IPS-18a (cell line): Measurements from ENCODE around the gene DHFR.

Experiments used
- H3K27ac ChIP-seq: one replicate; pipeline ENCODE4 v1.5.1; 2013; ENCODE audit warnings: low read length
- H3K27me3 ChIP-seq: one replicate; pipeline ENCODE4 v1.6.1; 2013; ENCODE audit warnings: mild to moderate bottlenecking, low read length; ENCODE audit not compliant: control insufficient read depth, insufficient read depth
- H3K36me3 ChIP-seq: one replicate; pipeline ENCODE4 v1.6.1; 2013; ENCODE audit warnings: low read depth, low read length; ENCODE audit not compliant: control insufficient read depth
- H3K4me1 ChIP-seq: one replicate; pipeline ENCODE4 v1.6.1; 2013; ENCODE audit warnings: low read depth, low read length; ENCODE audit not compliant: control insufficient read depth
- H3K4me3 ChIP-seq: one replicate; pipeline ENCODE4 v1.5.1; 2013; ENCODE audit warnings: low read length
- H3K9ac ChIP-seq: one replicate; pipeline ENCODE4 v1.6.1; 2013; ENCODE audit warnings: mild to moderate bottlenecking, low read length, moderate library complexity
- H3K9me3 ChIP-seq: one replicate; pipeline ENCODE4 v1.6.1; 2013; ENCODE audit warnings: low read depth, low read length; ENCODE audit not compliant: control insufficient read depth

DHFR gene

GRCh38 chr5:80653502-80653901, 1.3 kb downstream of the DHFR start:
- no peak overlapping the region for H3K27ac ChIP-seq
- no peaks in the 10 kb centered on the region for H3K9me3 ChIP-seq
- H3K9ac ChIP-seq: peak overlapping the region; percentile 95
- peak overlapping the region; percentile 99 for H3K4me3 ChIP-seq
- peaks cover 30% of the 10 kb centered on the region for H3K36me3 ChIP-seq
- no peaks in the 10 kb centered on the region for H3K27me3 ChIP-seq
- H3K4me1 ChIP-seq: peaks cover 17% of the 10 kb centered on the region

DNA sequence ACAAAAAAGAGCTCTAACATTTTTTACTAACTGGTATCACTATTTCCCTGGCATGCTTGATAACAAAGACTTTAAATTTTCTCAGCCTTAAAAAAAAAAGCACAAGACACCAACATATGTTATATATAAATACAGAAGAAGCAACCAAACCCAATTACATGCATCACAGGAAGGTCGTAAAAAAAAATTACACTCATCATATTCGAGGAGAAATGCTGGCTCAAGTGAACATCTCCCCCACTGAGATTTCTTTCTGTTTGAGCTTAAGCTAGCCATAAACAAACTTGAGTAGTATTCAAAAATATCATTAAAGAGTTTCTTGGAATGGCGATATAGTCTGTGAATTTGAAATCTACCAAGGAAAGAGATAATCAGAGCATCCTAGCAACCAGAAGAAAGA, 7.9 kb downstream of the DHFR start:
- Histone ChIP-seq H3K9me3 (no peaks in the 10 kb centered on the region), H3K4me3 (no peak overlapping the region), H3K27me3 (no peaks in the 10 kb centered on the region), H3K9ac (no peak overlapping the region), H3K36me3 (peaks cover 66% of the 10 kb centered on the region), H3K4me1 (no peaks in the 10 kb centered on the region), H3K27ac (no peak overlapping the region)

GRCh38 chr5:80644900-80645299, 9.9 kb downstream of the DHFR start:
- H3K9me3 ChIP-seq: no peaks in the 10 kb centered on the region
- H3K4me3 ChIP-seq: no peak overlapping the region
- H3K4me1 ChIP-seq: no peaks in the 10 kb centered on the region
- H3K9ac ChIP-seq: no peak overlapping the region
- peaks cover 83% of the 10 kb centered on the region for H3K36me3 ChIP-seq
- H3K27ac ChIP-seq: no peak overlapping the region
- H3K27me3 ChIP-seq: no peaks in the 10 kb centered on the region

GRCh38 chr5:80641353-80641752, 13.4 kb downstream of the DHFR start:
- Histone ChIP-seq H3K4me1 (no peaks in the 10 kb centered on the region), H3K27me3 (no peaks in the 10 kb centered on the region), H3K4me3 (no peak overlapping the region), H3K9ac (no peak overlapping the region), H3K36me3 (peaks cover 73% of the 10 kb centered on the region), H3K9me3 (no peaks in the 10 kb centered on the region), H3K27ac (no peak overlapping the region)

DNA sequence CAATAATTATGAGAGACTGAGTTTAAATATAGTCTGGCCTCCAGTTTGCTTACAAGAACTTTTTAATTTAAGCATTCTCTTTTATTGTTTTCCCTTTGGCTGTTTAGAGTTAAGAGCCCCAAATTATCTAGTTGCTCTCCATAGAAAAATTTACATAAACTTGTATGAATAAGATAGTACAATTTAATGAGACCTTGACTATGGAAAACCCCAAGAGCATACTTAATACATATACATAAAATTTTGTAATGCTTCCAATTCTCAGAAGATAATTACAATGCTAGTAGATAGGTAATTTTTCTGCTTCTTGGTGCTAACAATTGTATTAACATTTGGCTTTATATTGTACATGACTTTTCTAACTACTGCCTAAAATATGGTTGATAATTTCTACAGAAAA, 20.6 kb downstream of the DHFR start:
- Histone ChIP-seq H3K9me3 (no peaks in the 10 kb centered on the region), H3K4me1 (no peaks in the 10 kb centered on the region), H3K9ac (no peak overlapping the region), H3K27ac (no peak overlapping the region), H3K27me3 (no peaks in the 10 kb centered on the region), H3K36me3 (peaks cover 27% of the 10 kb centered on the region), H3K4me3 (no peak overlapping the region)

- no peak overlapping the region for H3K9ac ChIP-seq
- no peaks in the 10 kb centered on the region for H3K4me1 ChIP-seq
- H3K27ac ChIP-seq: no peak overlapping the region
- no peaks in the 10 kb centered on the region for H3K27me3 ChIP-seq
- H3K36me3 ChIP-seq: peaks cover 17% of the 10 kb centered on the region
- H3K4me3 ChIP-seq: no peak overlapping the region
- H3K9me3 ChIP-seq: no peaks in the 10 kb centered on the region
Observed at GRCh38 chr5:80632700-80633099, 22.1 kb downstream of the DHFR start.

- H3K27ac ChIP-seq: no peak overlapping the region
- no peaks in the 10 kb centered on the region for H3K9me3 ChIP-seq
- H3K9ac ChIP-seq: no peak overlapping the region
- H3K4me1 ChIP-seq: no peaks in the 10 kb centered on the region
- H3K4me3 ChIP-seq: no peak overlapping the region
- H3K27me3 ChIP-seq: no peaks in the 10 kb centered on the region
- H3K36me3 ChIP-seq: peaks cover 11% of the 10 kb centered on the region
Observed at GRCh38 chr5:80631278-80632259, 23.2 kb downstream of the DHFR start.

DNA sequence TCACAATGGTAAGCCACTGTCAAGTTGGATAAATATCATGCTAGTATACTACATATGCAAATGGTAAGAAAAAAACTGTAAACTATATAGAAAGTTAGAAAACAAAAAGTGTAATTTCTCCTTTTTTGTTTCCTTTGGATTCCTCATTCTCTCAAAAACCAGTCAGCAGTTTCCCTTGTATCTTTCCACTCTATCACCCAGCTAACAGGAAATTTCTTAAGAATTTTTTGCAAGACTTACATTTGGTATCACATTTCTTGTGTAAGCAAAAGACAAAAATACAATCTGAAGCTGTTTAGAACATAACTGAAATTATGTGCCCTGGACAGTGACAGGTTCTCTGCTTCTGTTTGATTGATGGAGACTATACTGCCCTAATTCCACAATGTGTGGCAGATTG, 25.5 kb downstream of the DHFR start:
- Histone ChIP-seq H3K9me3 (no peaks in the 10 kb centered on the region), H3K4me3 (no peak overlapping the region), H3K9ac (no peak overlapping the region), H3K4me1 (no peaks in the 10 kb centered on the region), H3K27ac (no peak overlapping the region), H3K27me3 (no peaks in the 10 kb centered on the region), H3K36me3 (peaks cover 11% of the 10 kb centered on the region)

GRCh38 chr5:80625230-80625629, 29.6 kb downstream of the DHFR start:
- Histone ChIP-seq H3K4me1 (no peaks in the 10 kb centered on the region), H3K36me3 (peaks cover 6% of the 10 kb centered on the region), H3K27me3 (no peaks in the 10 kb centered on the region), H3K9me3 (no peaks in the 10 kb centered on the region), H3K27ac (no peak overlapping the region), H3K4me3 (no peak overlapping the region), H3K9ac (no peak overlapping the region)

DNA sequence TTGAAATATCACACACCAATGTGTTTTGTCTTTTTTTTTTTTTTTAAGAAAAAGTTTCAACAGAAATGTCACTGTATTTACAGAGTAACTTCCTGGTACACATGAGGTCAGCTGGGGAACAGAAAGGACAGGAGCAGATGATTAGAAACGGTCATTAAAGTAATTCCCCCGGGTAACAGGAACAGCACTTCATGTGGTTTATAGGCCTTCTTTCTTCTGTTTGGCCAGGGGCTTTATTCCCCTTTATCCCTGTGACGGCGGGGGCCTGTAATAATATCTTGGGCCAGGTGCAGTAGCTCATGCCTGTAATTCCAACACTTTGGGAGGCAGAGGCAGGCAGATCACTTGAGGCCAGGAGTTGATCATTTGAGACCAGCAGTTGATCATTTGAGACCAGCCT, 30.8 kb downstream of the DHFR start:
- H3K27me3 ChIP-seq: no peaks in the 10 kb centered on the region
- H3K36me3 ChIP-seq: no peaks in the 10 kb centered on the region
- H3K9me3 ChIP-seq: no peaks in the 10 kb centered on the region
- no peak overlapping the region for H3K9ac ChIP-seq
- H3K4me1 ChIP-seq: no peaks in the 10 kb centered on the region
- no peak overlapping the region for H3K4me3 ChIP-seq
- H3K27ac ChIP-seq: no peak overlapping the region

- Histone ChIP-seq H3K4me3 (no peak overlapping the region), H3K9ac (no peak overlapping the region), H3K27ac (no peak overlapping the region), H3K27me3 (no peaks in the 10 kb centered on the region), H3K9me3 (no peaks in the 10 kb centered on the region), H3K36me3 (no peaks in the 10 kb centered on the region), H3K4me1 (no peaks in the 10 kb centered on the region)
Observed at GRCh38 chr5:80622756-80623155, 32.0 kb downstream of the DHFR start.

- Histone ChIP-seq H3K9me3 (no peaks in the 10 kb centered on the region), H3K4me1 (no peaks in the 10 kb centered on the region), H3K9ac (no peak overlapping the region), H3K4me3 (no peak overlapping the region), H3K27me3 (no peaks in the 10 kb centered on the region), H3K27ac (no peak overlapping the region), H3K36me3 (no peaks in the 10 kb centered on the region)
Observed at GRCh38 chr5:80620211-80620610, 34.6 kb downstream of the DHFR start.
